Adrenal gland (tissue), 12 donors: Measurements from ENCODE around the gene SPTB. TPM values are rescaled to one million over a fixed set of nuclear protein-coding genes. Genes with fewer than 3 reads are reported as not detected.

ENCODE experiments used
- DNase-seq, 7 donors: peaks; one replicate each; pipeline ENCODE4 v3.0.0-alpha.2; 2019 to 2020
- H3K27ac ChIP-seq, 5 donors: fragments of 200-600 bp; sonication (generic) in 4 of 5; 1 replicate in 3 of 5; 2 replicates in 2 of 5; pipeline versions ENCODE4 v1.5.1 to v1.8.0; 2016 to 2020; ENCODE audit warnings: mild to moderate bottlenecking in 1 of 5
- H3K27me3 ChIP-seq: fragments of 200-600 bp; 2 replicates; pipeline ENCODE4 v1.8.0; 2021
- H3K36me3 ChIP-seq, 2 donors: fragments of 200-600 bp; replicated peaks in 1 of 2; 1 replicate in 1 of 2; 2 replicates in 1 of 2; pipeline versions ENCODE4 v1.5.1 to v1.8.0; 2018 to 2022
- H3K4me1 ChIP-seq, 2 donors: fragments of 200-600 bp; replicated peaks in 1 of 2; 1 replicate in 1 of 2; 2 replicates in 1 of 2; pipeline versions ENCODE4 v1.5.1 to v1.8.0; 2018 to 2021
- H3K4me3 ChIP-seq, 4 donors: fragments of 200-600 bp; sonication (generic) in 3 of 4; one replicate each; pipeline ENCODE4 v1.5.1; 2016 to 2018
- H3K9me3 ChIP-seq, 3 donors: fragments of 200-600 bp; sonication (generic) in 1 of 3; replicated peaks in 1 of 3; 1 replicate in 2 of 3; 2 replicates in 1 of 3; pipeline versions ENCODE4 v1.5.1 to v1.8.0; 2016 to 2021
- POLR2A ChIP-seq, 2 donors: fragments of 450-650 bp; IDR thresholded peaks; one replicate each; pipeline ENCODE4 v1.6.1; 2017; ENCODE audit warnings: antibody characterized with exemption in 2 of 2, mild to moderate bottlenecking in 2 of 2, moderate library complexity in 1 of 2
- WGBS, 4 donors: extraction: QIAGEN DNeasy Blood & Tissue Kit in 2 of 4; methylation state at CpG; one replicate each; pipeline versions ENCODE4 v1.1.5 to v1.1.7; 2013 to 2017; 5-methylcytosine and 5-hydroxymethylcytosine counted together
- intact Hi-C, 2 donors: fragments of 100-400 bp; cut with DNase I; formaldehyde crosslinking; loops; one replicate each; pipeline versions ENCODE4 v1.14.1 to v1.15.0; 2022 to 2023
- polyA plus RNA-seq, 3 donors: library from polyadenylated mRNA; stranded (reverse); fragments of 200-250 nt in 2 of 3; fragments of 350-450 nt in 1 of 3; fragmentation: Illumina TruSeq in 1 of 3; extraction: RNeasy Lipid Tissue Mini Kit (QIAGEN cat#74804) in 1 of 3; gene quantifications; one replicate each; pipeline ENCODE4 v1.2.3, GENCODE V29; 2013 to 2014
- total RNA-seq, 9 donors: library from RNA; depleted of rRNA in 4 of 9; stranded (reverse); fragments of >200 nt in 4 of 9; fragments of 120-200 nt in 1 of 9; fragmentation: NEBNext Ultra II Directional in 1 of 9; extraction: Animal tissue kit (Norgen Biotek cat#: 25700) in 1 of 9; gene quantifications; one replicate each; pipeline versions ENCODE4 v1.1.0 to v1.2.4, GENCODE V29; 2013 to 2023
- TF ChIP-seq, protein P1 (sequence below), 6 experiments: fragments of 450-650 bp in 4 of 6; fragments of 200-600 bp in 2 of 6; sonication (generic) in 1 of 6; IDR thresholded peaks; 1 replicate in 5 of 6; 2 replicates in 1 of 6; pipeline versions ENCODE4 v1.5.1 to v1.8.0; 2016 to 2021; ENCODE audit warnings: antibody characterized with exemption in 6 of 6, mild to moderate bottlenecking in 2 of 6, moderate library complexity in 1 of 6
- donor health status: healthy with polysubstance abuse.
- donor health status: Bipolar disorder and iron deficiency.
- donor health status: DM: yes; HTN: yes; CAD: no.
- donor health status: DM: no; HTN: no; CAD: no.
- donor health status: DM: no; HTN: no; CAD: no.
- donor health status: DM: yes; HTN: yes; CAD: no.

The SPTB gene
- total and polyA plus RNA-seq, 12 donors, result 0.18 to 14.5 (median 1.2) TPM

DNA sequence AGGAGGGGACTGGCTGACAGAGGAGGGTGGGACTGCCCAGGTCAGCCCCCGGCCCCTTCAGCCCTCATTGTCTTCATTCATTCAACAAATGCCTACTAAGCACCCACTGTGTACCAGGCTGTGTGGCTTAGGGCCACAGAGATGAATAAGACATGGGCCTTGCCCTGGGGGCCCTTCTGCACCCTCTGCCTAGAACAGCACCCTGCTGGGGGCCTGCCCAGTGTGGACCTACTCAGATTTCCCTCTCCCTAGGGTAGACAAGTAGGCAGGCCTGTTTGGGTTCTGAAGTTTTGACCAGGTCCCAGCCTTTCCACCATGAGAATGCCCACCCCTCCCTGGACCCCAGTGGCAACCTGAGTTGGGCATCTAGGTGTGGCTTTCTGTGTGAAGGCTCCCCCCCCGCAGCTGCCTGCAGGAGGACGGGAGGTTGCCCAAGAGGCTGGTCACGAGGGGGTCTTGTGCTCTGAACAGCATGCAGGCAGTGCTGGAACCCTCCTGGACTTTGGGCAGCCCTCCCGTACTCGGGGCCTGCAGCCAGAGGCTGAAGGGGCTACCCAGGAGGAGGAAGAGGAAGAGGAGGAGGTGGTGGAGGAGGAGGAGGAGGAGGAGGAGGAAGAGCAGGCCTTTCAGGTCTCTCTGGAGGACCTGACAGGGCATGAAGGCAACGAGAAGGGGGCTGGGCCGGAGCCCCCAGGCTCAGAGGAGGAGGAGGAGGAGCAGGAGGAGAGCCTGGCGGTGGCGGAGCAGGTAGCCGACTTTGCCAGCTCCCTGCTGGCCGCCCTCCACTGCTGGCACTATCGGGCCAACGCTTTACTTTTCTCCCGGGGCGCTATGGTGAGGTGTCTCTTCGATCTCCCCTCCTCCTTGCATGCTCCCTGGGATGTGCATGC lies 142.1 kb downstream of the SPTB start:
- Histone ChIP-seq H3K27me3 (no peaks in the 10 kb centered on the region), H3K4me3 (no peak overlapping the region), H3K4me1 (no peaks in the 10 kb centered on the region), H3K9me3 (no peaks in the 10 kb centered on the region), H3K36me3 (peaks cover 0 to 8% of the 10 kb centered on the region in 2 donors), H3K27ac (no peak overlapping the region)
- 89 to 97% (median 91%) methylated on average over 15 to 17 of the region's 17 CpGs for WGBS, 4 donors
- DNase-seq, result no peak
- TF ChIP-seq POLR2A (IDR thresholded peaks at IDR 0.05), result no peak
- TF ChIP-seq, protein P1, sequence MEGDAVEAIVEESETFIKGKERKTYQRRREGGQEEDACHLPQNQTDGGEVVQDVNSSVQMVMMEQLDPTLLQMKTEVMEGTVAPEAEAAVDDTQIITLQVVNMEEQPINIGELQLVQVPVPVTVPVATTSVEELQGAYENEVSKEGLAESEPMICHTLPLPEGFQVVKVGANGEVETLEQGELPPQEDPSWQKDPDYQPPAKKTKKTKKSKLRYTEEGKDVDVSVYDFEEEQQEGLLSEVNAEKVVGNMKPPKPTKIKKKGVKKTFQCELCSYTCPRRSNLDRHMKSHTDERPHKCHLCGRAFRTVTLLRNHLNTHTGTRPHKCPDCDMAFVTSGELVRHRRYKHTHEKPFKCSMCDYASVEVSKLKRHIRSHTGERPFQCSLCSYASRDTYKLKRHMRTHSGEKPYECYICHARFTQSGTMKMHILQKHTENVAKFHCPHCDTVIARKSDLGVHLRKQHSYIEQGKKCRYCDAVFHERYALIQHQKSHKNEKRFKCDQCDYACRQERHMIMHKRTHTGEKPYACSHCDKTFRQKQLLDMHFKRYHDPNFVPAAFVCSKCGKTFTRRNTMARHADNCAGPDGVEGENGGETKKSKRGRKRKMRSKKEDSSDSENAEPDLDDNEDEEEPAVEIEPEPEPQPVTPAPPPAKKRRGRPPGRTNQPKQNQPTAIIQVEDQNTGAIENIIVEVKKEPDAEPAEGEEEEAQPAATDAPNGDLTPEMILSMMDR (IDR thresholded peaks at IDR 0.05), result no peak
- intact Hi-C loops, result no loop called here

DNA sequence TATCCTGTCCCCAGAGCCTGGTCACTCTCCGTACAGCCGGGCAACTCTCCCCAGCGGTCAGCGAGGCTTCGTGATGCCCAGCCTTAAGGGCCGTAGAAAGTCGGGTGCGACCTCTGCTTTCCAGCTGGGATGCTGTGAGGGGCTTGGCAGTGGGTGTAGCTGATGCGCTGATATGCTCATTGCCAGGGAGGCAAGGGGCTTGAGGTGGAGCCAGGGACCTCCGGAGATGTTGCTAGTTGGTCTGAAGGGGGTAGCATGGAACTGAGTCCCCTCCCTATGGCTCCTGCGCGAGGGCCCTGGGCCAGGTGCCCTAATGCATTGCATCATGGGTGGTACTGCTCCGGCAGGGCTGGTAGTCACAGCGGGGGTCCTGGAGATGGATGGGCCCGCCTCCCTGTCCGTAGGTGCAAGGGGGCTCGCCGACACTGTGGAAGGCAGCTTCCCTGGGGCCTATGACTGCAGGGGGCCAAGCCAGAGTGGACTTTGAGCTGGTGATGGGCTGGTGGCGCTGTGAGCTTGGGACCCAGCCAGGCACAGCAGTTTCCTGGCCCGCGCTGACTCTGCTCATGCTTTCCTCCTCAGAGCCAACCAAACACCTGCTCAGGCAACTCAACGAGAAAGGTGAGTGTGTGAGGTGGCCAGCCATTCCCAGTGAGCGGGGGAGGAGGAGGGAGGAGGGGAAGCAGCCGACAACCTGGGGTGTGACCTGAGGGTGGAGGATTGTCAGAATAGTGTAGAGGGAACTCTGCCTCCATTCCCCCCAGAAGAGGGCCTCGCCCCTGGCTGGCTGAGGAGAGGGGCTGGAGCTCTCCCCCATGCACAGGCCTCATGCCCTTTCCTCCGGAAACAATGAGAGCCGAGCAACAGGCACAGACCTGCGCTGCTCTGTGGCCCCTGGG lies 143.2 kb downstream of the SPTB start:
- Histone ChIP-seq H3K9me3 (no peaks in the 10 kb centered on the region), H3K4me3 (no peak overlapping the region), H3K36me3 (peaks cover 0 to 5% of the 10 kb centered on the region in 2 donors), H3K27ac (no peak overlapping the region), H3K27me3 (no peaks in the 10 kb centered on the region), H3K4me1 (no peaks in the 10 kb centered on the region)
- 85 to 91% (median 89%) methylated on average over 15 to 28 of the region's 28 CpGs for WGBS, 4 donors
- TF ChIP-seq, protein P1 (IDR thresholded peaks at IDR 0.05), result no peak
- no peak for TF ChIP-seq POLR2A (IDR thresholded peaks at IDR 0.05)
- no peak for DNase-seq
- intact Hi-C loops, result no loop called here

DNA sequence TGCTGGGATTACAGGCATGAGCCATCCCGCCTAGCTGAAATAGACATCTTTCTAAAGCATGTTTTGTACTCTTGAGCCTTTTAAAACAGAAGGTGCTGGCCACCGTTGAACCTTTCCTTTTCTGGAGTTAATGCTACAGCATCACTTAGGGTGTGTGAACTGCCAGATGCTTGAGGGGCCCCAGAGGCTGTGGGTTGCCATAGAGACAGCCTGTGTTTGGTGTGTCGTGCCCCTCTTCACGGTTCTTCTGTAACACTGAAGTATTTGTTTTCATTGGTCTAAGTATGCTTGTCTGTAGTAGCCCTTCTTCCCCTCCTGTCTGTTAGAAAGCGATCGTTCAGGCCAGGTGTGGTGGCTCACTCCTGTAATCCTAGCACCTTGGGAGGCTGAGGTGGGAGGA lies 144.7 kb downstream of the SPTB start:
- no peaks in the 10 kb centered on the region for H3K36me3 ChIP-seq
- no peak for DNase-seq
- H3K9me3 ChIP-seq, result no peaks in the 10 kb centered on the region
- WGBS, 4 donors, result 75 to 85% (median 76%) methylated on average over 6 of the region's 6 CpGs
- no peaks in the 10 kb centered on the region for H3K4me1 ChIP-seq
- intact Hi-C loops, result no loop called here
- no peaks in the 10 kb centered on the region for H3K27me3 ChIP-seq
- H3K27ac ChIP-seq, result no peak overlapping the region
- TF ChIP-seq, protein P1 (IDR thresholded peaks at IDR 0.05), result no peak
- no peak for TF ChIP-seq POLR2A (IDR thresholded peaks at IDR 0.05)
- H3K4me3 ChIP-seq, result no peak overlapping the region

DNA sequence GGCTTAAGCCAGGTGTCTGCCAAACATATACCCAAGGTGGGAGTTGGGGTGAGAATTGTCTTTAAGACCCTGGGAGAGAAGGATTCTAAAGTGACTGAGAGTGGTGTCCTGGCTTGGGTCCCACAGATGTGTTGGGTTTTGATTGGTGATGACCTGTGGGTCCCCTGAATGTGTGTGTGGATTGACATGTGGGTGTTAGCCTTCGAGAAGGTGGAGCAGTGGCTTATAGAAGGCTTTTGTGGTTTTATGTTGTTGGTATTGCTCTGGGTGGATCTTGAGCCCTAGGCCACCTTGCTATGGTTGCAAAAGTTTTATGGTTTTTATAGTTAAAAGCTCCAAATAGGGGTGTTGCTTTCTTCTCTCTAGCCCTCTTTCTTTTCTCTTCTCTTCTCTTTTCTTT lies 145.8 kb downstream of the SPTB start:
- Histone ChIP-seq H3K9me3 (no peaks in the 10 kb centered on the region), H3K36me3 (no peaks in the 10 kb centered on the region), H3K4me1 (no peaks in the 10 kb centered on the region), H3K4me3 (no peak overlapping the region), H3K27me3 (no peaks in the 10 kb centered on the region), H3K27ac (no peak overlapping the region)
- DNase-seq, result no peak
- TF ChIP-seq, protein P1 (IDR thresholded peaks at IDR 0.05), result no peak
- TF ChIP-seq POLR2A (IDR thresholded peaks at IDR 0.05), result no peak
- intact Hi-C loops, result no loop called here
- WGBS, 4 donors, result 79 to 100% (median 86%) methylated on average over 1 of the region's 1 CpG
